Mesothelial cell of epicardium (in vitro differentiated cells): ENCODE measurements around the gene ASB4. TPM values are rescaled to one million over a fixed set of nuclear protein-coding genes. Genes with fewer than 3 reads are reported as not detected.

ENCODE experiments used
- DNase-seq, 2 experiments: peaks; one replicate each; pipeline ENCODE4 v3.0.0; 2021; ENCODE audit warnings: low spot score in 2 of 2; ENCODE audit not compliant: unreplicated experiment in 2 of 2
- H3K27ac Mint-ChIP-seq: 2 replicates; pipeline ENCODE4 v1.8.0; 2021; ENCODE audit warnings: mixed read lengths
- H3K27me3 Mint-ChIP-seq: 2 replicates; pipeline ENCODE4 v1.8.0; 2021; ENCODE audit warnings: low read depth, mixed read lengths
- H3K36me3 Mint-ChIP-seq: 2 replicates; pipeline ENCODE4 v1.8.0; 2021; ENCODE audit warnings: mixed read lengths
- H3K4me1 Mint-ChIP-seq: 2 replicates; pipeline ENCODE4 v1.8.0; 2021; ENCODE audit warnings: mixed read lengths
- H3K4me3 Mint-ChIP-seq: 2 replicates; pipeline ENCODE4 v1.8.0; 2021; ENCODE audit warnings: mild to moderate bottlenecking, moderate library complexity, mixed read lengths
- H3K9me3 Mint-ChIP-seq: 2 replicates; pipeline ENCODE4 v1.8.0; 2021; ENCODE audit warnings: mixed read lengths
- total RNA-seq: library from RNA; stranded (reverse); gene quantifications from 3 replicates; pipeline ENCODE4 v1.2.1, GENCODE V29; 2021
- TF ChIP-seq, protein P1 (sequence below): fragments of 200-600 bp; sonication (generic); IDR thresholded peaks from one replicate; pipeline ENCODE4 v1.5.0; 2021; ENCODE audit warnings: antibody characterized with exemption; ENCODE audit not compliant: unreplicated experiment

ASB4 gene
- total RNA-seq, 1 donor from 2014 or later = 0.29 TPM

DNA sequence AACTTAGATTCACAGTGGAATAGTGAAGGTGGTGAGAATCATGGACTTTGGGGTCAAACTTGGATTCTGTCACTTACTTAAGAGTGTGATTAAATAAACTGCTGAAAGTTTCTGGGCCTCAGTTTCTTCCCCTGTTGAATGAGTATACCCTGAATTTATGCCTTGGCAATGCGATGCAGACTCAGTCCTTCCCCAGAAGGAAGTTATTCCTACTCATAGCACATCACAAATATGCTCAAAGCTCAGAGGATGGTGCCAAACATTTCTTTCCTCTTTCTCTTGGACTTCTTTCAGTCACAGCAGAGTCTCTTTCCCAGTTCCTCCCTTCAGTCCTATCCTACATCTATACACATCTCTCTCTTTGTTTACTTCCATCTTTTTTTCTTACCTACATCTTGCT is 45.1 kb downstream of the ASB4 start:
- Mint-ChIP-seq H3K27me3 (peaks cover 21% of the 10 kb centered on the region), H3K27ac (no peak overlapping the region), H3K36me3 (no peaks in the 10 kb centered on the region), H3K4me3 (no peak overlapping the region), H3K4me1 (peaks cover 1% of the 10 kb centered on the region), H3K9me3 (no peaks in the 10 kb centered on the region)
- no peak for DNase-seq
- TF ChIP-seq, protein P1, sequence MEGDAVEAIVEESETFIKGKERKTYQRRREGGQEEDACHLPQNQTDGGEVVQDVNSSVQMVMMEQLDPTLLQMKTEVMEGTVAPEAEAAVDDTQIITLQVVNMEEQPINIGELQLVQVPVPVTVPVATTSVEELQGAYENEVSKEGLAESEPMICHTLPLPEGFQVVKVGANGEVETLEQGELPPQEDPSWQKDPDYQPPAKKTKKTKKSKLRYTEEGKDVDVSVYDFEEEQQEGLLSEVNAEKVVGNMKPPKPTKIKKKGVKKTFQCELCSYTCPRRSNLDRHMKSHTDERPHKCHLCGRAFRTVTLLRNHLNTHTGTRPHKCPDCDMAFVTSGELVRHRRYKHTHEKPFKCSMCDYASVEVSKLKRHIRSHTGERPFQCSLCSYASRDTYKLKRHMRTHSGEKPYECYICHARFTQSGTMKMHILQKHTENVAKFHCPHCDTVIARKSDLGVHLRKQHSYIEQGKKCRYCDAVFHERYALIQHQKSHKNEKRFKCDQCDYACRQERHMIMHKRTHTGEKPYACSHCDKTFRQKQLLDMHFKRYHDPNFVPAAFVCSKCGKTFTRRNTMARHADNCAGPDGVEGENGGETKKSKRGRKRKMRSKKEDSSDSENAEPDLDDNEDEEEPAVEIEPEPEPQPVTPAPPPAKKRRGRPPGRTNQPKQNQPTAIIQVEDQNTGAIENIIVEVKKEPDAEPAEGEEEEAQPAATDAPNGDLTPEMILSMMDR = no peak

DNA sequence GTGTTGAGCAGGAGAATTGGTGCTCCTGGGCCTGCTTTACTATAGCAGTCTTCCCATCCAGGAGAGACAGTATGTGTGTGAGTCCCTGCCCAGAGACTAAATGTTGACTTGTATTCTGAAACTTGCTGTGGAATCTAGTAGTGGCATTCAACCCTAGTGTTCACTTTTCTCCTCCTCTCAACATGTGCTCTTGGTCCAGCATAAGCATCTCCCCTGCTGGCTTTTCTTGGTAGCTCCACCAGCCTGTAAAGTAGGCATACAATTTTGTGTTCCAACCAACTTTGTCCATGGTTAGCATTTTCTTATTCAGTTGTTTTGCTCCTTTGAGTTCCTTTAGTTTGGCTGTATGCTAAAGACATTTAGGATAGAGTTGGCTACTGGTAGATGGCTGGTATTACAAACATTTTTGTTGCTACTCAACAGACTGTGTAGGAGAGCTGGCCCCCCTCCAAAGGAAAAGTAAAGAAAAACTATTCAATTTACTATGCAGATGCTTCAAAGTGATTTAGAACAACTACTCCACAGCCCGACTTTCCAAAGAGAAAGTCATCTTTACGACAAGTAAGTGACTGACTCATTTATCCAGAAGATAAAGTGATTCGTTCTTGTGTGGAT is 46.0 kb downstream of the ASB4 start:
- no peaks in the 10 kb centered on the region for H3K36me3 Mint-ChIP-seq
- H3K4me1 Mint-ChIP-seq = peaks cover 1% of the 10 kb centered on the region
- DNase-seq = no peak
- no peak overlapping the region for H3K4me3 Mint-ChIP-seq
- H3K9me3 Mint-ChIP-seq = no peaks in the 10 kb centered on the region
- peaks cover 22% of the 10 kb centered on the region for H3K27me3 Mint-ChIP-seq
- TF ChIP-seq, protein P1 = no peak
- no peak overlapping the region for H3K27ac Mint-ChIP-seq

DNA sequence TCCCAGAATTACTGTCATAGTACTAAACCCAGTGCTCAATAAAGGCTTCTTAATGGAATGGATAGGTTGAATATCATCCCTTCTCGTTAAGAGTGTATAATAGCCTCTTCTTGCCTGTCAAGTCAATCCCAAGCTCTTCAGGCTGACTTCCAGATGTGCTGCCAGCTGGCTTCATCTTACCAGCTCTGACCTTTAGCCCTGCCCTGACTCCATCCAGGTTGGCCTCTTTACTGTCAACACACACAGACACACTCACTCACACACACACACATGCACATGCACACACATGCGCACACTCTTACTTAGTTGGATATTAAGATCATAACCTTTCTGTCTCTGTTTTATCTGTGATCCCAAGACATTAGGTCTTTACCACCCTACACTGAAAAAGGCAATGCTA is 49.1 kb downstream of the ASB4 start:
- Mint-ChIP-seq H3K9me3 (no peaks in the 10 kb centered on the region), H3K4me1 (no peaks in the 10 kb centered on the region), H3K27me3 (peaks cover 45% of the 10 kb centered on the region), H3K4me3 (no peak overlapping the region), H3K27ac (no peak overlapping the region), H3K36me3 (no peaks in the 10 kb centered on the region)
- no peak for DNase-seq
- TF ChIP-seq, protein P1 = no peak

DNA sequence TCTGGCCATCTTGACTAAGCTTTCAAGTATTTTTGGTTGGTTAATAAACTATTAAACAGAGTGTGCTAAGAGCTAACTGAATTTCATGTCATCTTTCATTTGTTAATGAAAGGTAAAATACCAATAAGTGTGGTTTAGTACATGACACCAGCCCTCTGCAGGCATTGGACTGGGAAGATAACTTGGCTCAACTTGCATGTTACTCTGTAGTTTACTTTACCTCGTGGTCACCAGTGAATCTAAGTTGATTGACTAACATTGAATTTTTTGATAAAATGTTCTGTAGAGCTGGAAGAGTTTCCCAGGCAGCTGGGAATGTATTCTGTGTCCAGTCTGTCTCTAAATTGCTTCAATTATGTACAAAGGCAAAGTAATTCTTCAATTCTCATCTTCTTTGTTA is 49.9 kb downstream of the ASB4 start:
- no peaks in the 10 kb centered on the region for H3K36me3 Mint-ChIP-seq
- no peaks in the 10 kb centered on the region for H3K4me1 Mint-ChIP-seq
- TF ChIP-seq, protein P1 = no peak
- DNase-seq = no peak
- H3K9me3 Mint-ChIP-seq = no peaks in the 10 kb centered on the region
- peaks cover 53% of the 10 kb centered on the region for H3K27me3 Mint-ChIP-seq
- no peak overlapping the region for H3K4me3 Mint-ChIP-seq
- no peak overlapping the region for H3K27ac Mint-ChIP-seq

DNA sequence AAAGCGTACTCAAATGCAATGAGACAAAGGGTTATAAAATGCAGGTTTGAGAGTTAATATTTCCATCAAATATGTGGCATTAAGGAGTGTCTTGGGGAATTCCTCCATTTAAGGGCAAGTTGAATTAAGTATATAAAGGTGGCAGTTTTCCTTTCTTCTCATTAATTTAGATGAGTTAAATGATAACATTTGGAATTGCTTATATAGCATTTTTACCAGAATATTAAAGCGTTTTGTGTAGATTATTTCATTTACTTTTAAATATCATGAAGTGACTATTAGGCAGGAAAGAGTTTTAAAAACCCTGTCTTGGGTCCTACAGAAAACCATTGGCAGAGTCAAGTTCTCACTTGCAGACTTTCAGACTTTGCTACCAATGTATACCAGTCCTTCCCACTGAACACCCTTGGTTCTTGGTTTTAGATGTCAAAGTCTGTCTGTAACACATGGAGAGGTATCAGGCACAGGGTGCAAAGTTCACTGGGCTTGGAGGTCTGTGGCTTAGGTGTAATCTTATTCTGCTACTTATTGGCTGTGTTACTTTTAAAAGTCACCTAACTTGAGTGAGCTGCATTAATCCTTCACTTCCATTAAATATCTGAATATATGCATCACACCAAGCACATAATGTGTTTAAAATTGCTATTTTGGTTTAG is 51.0 kb downstream of the ASB4 start:
- H3K36me3 Mint-ChIP-seq = no peaks in the 10 kb centered on the region
- TF ChIP-seq, protein P1 = no peak

More for the DNA sequence above, 51.0 kb downstream of the ASB4 start:
- Mint-ChIP-seq H3K27ac (no peak overlapping the region), H3K9me3 (no peaks in the 10 kb centered on the region), H3K4me1 (no peaks in the 10 kb centered on the region), H3K27me3 (peaks cover 56% of the 10 kb centered on the region), H3K4me3 (no peak overlapping the region)
- DNase-seq = no peak
